HEK293 (cell line): ENCODE measurements around the gene HYPK.

Source experiments
- CTCF ChIA-PET: fragments of 350-600 bp; formaldehyde crosslinking; extraction: SDS; loops from one replicate; lab custom pipeline; 2021; ENCODE audit warnings: antibody characterized with exemption; lab: Yijun Ruan, JAX
- POLR2A ChIA-PET: fragments of 300-600 bp; formaldehyde crosslinking; extraction: SDS; loops from one replicate; lab custom pipeline; 2020; ENCODE audit warnings: antibody characterized with exemption, inconsistent platforms; lab: Yijun Ruan, JAX
- H3K27ac ChIP-seq: fragments of 200-500 bp; sonication (Bioruptor generic); 2 replicates; pipeline ENCODE4 v1.5.1; 2014; ENCODE audit warnings: low read depth, low read length, control low read depth, inconsistent platforms; ENCODE audit errors: extremely low read depth
- H3K36me3 ChIP-seq, 2 experiments: fragments of 200-500 bp in 1 of 2; sonication (Bioruptor generic) in 1 of 2; 1 replicate in 1 of 2; 2 replicates in 1 of 2; pipeline ENCODE4 v1.5.1; 2014 to 2017; ENCODE audit warnings: inconsistent platforms in 2 of 2, low read length in 2 of 2; ENCODE audit not compliant: control insufficient read depth in 2 of 2, insufficient read depth in 1 of 2
- H3K4me1 ChIP-seq: fragments of 200-500 bp; sonication (Bioruptor generic); 2 replicates; pipeline ENCODE4 v1.5.1; 2014; ENCODE audit warnings: mild to moderate bottlenecking, low read length, inconsistent platforms; ENCODE audit not compliant: control insufficient read depth, insufficient read depth
- H3K4me3 ChIP-seq: 2 replicates; pipeline ENCODE4 v1.5.1; 2011; ENCODE audit warnings: low read depth, mild to moderate bottlenecking, control low read depth, low read length, moderate library complexity
- H3K9me3 ChIP-seq: fragments of 200-500 bp; sonication (Bioruptor generic); 2 replicates; pipeline ENCODE4 v1.5.1; 2014; ENCODE audit warnings: low read depth, low read length, inconsistent platforms; ENCODE audit not compliant: control insufficient read depth, insufficient read depth
- BCL6B ChIP-seq: fragments of 450-650 bp; formaldehyde crosslinking; IDR thresholded peaks from 2 replicates; pipeline ENCODE4 v1.5.1; 2017; ENCODE audit warnings: missing biosample characterization, missing genetic modification characterization
- ELK4 ChIP-seq: IDR thresholded peaks from 2 replicates; pipeline ENCODE4 v1.6.1; 2011; ENCODE audit warnings: mild to moderate bottlenecking, low read depth, low read length, borderline replicate concordance
- IKZF3 ChIP-seq: fragments of 450-650 bp; IDR thresholded peaks from 2 replicates; pipeline ENCODE4 v1.5.0; 2018; ENCODE audit warnings: missing biosample characterization, mild to moderate bottlenecking, missing genetic modification characterization, moderate library complexity
- KLF10 ChIP-seq: fragments of 450-650 bp; IDR thresholded peaks from 2 replicates; pipeline ENCODE4 v1.5.1; 2018; ENCODE audit warnings: missing biosample characterization, mild to moderate bottlenecking, missing genetic modification characterization
- MZF1 ChIP-seq: fragments of 450-650 bp; formaldehyde crosslinking; IDR thresholded peaks from 2 replicates; pipeline ENCODE4 v1.5.1; 2017; ENCODE audit warnings: missing biosample characterization, missing genetic modification characterization, borderline replicate concordance
- SP2 ChIP-seq: fragments of 450-650 bp; formaldehyde crosslinking; IDR thresholded peaks from 2 replicates; pipeline ENCODE4 v1.5.1; 2016; ENCODE audit warnings: missing biosample characterization, missing genetic modification characterization
- ZBTB48 ChIP-seq: fragments of 450-650 bp; formaldehyde crosslinking; IDR thresholded peaks from 2 replicates; pipeline ENCODE4 v1.5.1; 2016; ENCODE audit warnings: missing biosample characterization, missing genetic modification characterization
- ZEB2 ChIP-seq: fragments of 450-650 bp; formaldehyde crosslinking; IDR thresholded peaks from 2 replicates; pipeline ENCODE4 v1.5.1; 2016; ENCODE audit warnings: missing biosample characterization, missing genetic modification characterization
- ZNF112 ChIP-seq: fragments of 450-650 bp; formaldehyde crosslinking; IDR thresholded peaks from 2 replicates; pipeline ENCODE4 v1.5.0; 2017; ENCODE audit warnings: missing biosample characterization, missing genetic modification characterization
- ZNF214 ChIP-seq: fragments of 450-650 bp; formaldehyde crosslinking; IDR thresholded peaks from 2 replicates; pipeline ENCODE4 v1.5.1; 2017; ENCODE audit warnings: missing biosample characterization, mild to moderate bottlenecking, missing genetic modification characterization, borderline replicate concordance
- ZNF266 ChIP-seq: fragments of 450-650 bp; formaldehyde crosslinking; IDR thresholded peaks from 2 replicates; pipeline ENCODE4 v1.5.1; 2016; ENCODE audit warnings: missing biosample characterization, missing genetic modification characterization, low read depth
- ZNF366 ChIP-seq: fragments of 450-650 bp; formaldehyde crosslinking; conservative IDR thresholded peaks from 2 replicates; pipeline ENCODE4 v1.5.1; 2016; ENCODE audit warnings: missing biosample characterization, missing genetic modification characterization
- ZNF449 ChIP-seq: fragments of 450-650 bp; formaldehyde crosslinking; IDR thresholded peaks from 2 replicates; pipeline ENCODE4 v1.5.1; 2017; ENCODE audit warnings: missing biosample characterization, mild to moderate bottlenecking, missing genetic modification characterization, moderate library complexity
- ZNF529 ChIP-seq: fragments of 450-650 bp; formaldehyde crosslinking; IDR thresholded peaks from 2 replicates; pipeline ENCODE4 v1.5.1; 2017; ENCODE audit warnings: missing genetic modification characterization, missing biosample characterization; ENCODE audit not compliant: insufficient replicate concordance
- ZNF544 ChIP-seq: fragments of 450-650 bp; formaldehyde crosslinking; IDR thresholded peaks from 2 replicates; pipeline ENCODE4 v1.5.0; 2017; ENCODE audit warnings: missing biosample characterization, missing genetic modification characterization
- ZNF558 ChIP-seq: fragments of 450-650 bp; formaldehyde crosslinking; IDR thresholded peaks from 2 replicates; pipeline ENCODE4 v1.5.1; 2016; ENCODE audit warnings: missing biosample characterization, missing genetic modification characterization
- ZNF623 ChIP-seq: fragments of 450-650 bp; formaldehyde crosslinking; IDR thresholded peaks from 2 replicates; pipeline ENCODE4 v1.5.1; 2016; ENCODE audit warnings: missing biosample characterization, missing genetic modification characterization
- ZNF626 ChIP-seq: fragments of 450-650 bp; sonication (Bioruptor Pico); formaldehyde crosslinking; IDR thresholded peaks from 2 replicates; pipeline ENCODE4 v1.5.1; 2018; ENCODE audit warnings: missing biosample characterization, missing genetic modification characterization, inconsistent platforms
- ZNF768 ChIP-seq: fragments of 450-650 bp; formaldehyde crosslinking; IDR thresholded peaks from 2 replicates; pipeline ENCODE4 v1.5.1; 2018; ENCODE audit warnings: missing biosample characterization, mild to moderate bottlenecking, missing genetic modification characterization
- ZNF785 ChIP-seq: fragments of 450-650 bp; formaldehyde crosslinking; IDR thresholded peaks from 2 replicates; pipeline ENCODE4 v1.5.1; 2016; ENCODE audit warnings: missing biosample characterization, missing genetic modification characterization
- ZSCAN18 ChIP-seq: fragments of 450-650 bp; formaldehyde crosslinking; IDR thresholded peaks from 2 replicates; pipeline ENCODE4 v1.5.1; 2016; ENCODE audit warnings: missing biosample characterization, missing genetic modification characterization
- TF ChIP-seq, protein P1 (sequence below): fragments of 450-650 bp; formaldehyde crosslinking; IDR thresholded peaks from 2 replicates; pipeline ENCODE4 v1.5.1; 2017; ENCODE audit warnings: missing biosample characterization, missing genetic modification characterization
- TF ChIP-seq, protein P2 (sequence below): fragments of 450-650 bp; formaldehyde crosslinking; IDR thresholded peaks from 2 replicates; pipeline ENCODE4 v1.5.1; 2016; ENCODE audit warnings: missing biosample characterization, missing genetic modification characterization
- TF ChIP-seq, protein P3 (sequence below): fragments of 450-650 bp; formaldehyde crosslinking; IDR thresholded peaks from 2 replicates; pipeline ENCODE4 v1.5.1; 2016; ENCODE audit warnings: missing biosample characterization, missing genetic modification characterization

The HYPK gene

GRCh38 chr15:43777267-43777914 is 23.0 kb upstream of the HYPK start:
- Histone ChIP-seq H3K9me3 (no peaks in the 10 kb centered on the region), H3K4me1 (peaks cover 5% of the 10 kb centered on the region; the same call in 1 of the 2 replicates), H3K36me3 (peaks cover 13 to 19% of the 10 kb centered on the region in 2 experiments), H3K4me3 (peak overlapping the region; percentile 45), H3K27ac (peak overlapping the region; percentile 92)
- CTCF ChIA-PET: interaction anchor here (0.5 to 1.9 kb wide), 8 partner anchors 12 to 344 kb away, joined by 3 to 7 read pairs (median 4); no protein-coding TSS in a partner anchor
- POLR2A ChIA-PET: interaction anchor here (0.5 to 2.0 kb wide), 10 partner anchors 10 to 647 kb away, joined by 3 to 8 read pairs (median 3); partner anchors contain the start of genes FRMD5, HYPK, MFAP1 and SERF2
- TF ChIP-seq, protein P1, sequence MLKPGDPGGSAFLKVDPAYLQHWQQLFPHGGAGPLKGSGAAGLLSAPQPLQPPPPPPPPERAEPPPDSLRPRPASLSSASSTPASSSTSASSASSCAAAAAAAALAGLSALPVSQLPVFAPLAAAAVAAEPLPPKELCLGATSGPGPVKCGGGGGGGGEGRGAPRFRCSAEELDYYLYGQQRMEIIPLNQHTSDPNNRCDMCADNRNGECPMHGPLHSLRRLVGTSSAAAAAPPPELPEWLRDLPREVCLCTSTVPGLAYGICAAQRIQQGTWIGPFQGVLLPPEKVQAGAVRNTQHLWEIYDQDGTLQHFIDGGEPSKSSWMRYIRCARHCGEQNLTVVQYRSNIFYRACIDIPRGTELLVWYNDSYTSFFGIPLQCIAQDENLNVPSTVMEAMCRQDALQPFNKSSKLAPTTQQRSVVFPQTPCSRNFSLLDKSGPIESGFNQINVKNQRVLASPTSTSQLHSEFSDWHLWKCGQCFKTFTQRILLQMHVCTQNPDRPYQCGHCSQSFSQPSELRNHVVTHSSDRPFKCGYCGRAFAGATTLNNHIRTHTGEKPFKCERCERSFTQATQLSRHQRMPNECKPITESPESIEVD (tag by site-specific recombination): no peak
- TF ChIP-seq, protein P2, sequence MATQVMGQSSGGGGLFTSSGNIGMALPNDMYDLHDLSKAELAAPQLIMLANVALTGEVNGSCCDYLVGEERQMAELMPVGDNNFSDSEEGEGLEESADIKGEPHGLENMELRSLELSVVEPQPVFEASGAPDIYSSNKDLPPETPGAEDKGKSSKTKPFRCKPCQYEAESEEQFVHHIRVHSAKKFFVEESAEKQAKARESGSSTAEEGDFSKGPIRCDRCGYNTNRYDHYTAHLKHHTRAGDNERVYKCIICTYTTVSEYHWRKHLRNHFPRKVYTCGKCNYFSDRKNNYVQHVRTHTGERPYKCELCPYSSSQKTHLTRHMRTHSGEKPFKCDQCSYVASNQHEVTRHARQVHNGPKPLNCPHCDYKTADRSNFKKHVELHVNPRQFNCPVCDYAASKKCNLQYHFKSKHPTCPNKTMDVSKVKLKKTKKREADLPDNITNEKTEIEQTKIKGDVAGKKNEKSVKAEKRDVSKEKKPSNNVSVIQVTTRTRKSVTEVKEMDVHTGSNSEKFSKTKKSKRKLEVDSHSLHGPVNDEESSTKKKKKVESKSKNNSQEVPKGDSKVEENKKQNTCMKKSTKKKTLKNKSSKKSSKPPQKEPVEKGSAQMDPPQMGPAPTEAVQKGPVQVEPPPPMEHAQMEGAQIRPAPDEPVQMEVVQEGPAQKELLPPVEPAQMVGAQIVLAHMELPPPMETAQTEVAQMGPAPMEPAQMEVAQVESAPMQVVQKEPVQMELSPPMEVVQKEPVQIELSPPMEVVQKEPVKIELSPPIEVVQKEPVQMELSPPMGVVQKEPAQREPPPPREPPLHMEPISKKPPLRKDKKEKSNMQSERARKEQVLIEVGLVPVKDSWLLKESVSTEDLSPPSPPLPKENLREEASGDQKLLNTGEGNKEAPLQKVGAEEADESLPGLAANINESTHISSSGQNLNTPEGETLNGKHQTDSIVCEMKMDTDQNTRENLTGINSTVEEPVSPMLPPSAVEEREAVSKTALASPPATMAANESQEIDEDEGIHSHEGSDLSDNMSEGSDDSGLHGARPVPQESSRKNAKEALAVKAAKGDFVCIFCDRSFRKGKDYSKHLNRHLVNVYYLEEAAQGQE (tag by site-specific recombination): 0 out of 2 replicates have a peak, but pooled peaks have one; percentile 32
- TF ChIP-seq IKZF3: no peak; the same call in 1 of the 2 replicates
- TF ChIP-seq ELK4: no peak
- TF ChIP-seq ZSCAN18 (tag by site-specific recombination): no peak
- TF ChIP-seq ZNF366 (tag by site-specific recombination): no peak
- peak; percentile 69 for TF ChIP-seq SP2 (tag by site-specific recombination)
- 0 out of 2 replicates have a peak, but pooled peaks have one; percentile 32 for TF ChIP-seq ZNF558
- TF ChIP-seq ZNF529 (tag by site-specific recombination): no peak
- no peak; the same call in 1 of the 2 replicates for TF ChIP-seq ZNF785 (tag by site-specific recombination)
- no peak for TF ChIP-seq ZNF544 (tag by site-specific recombination)
- TF ChIP-seq ZNF214 (tag by site-specific recombination): no peak
- TF ChIP-seq ZNF266 (tag by site-specific recombination): no peak
- no peak for TF ChIP-seq KLF10 (tag by site-specific recombination)
- 0 out of 2 replicates have a peak, but pooled peaks have one; percentile 13 for TF ChIP-seq MZF1 (tag by site-specific recombination)
- TF ChIP-seq ZNF449 (tag by site-specific recombination): 0 out of 2 replicates have a peak, but pooled peaks have one; percentile 7
- TF ChIP-seq ZNF623 (tag by site-specific recombination): no peak
- TF ChIP-seq, protein P3, sequence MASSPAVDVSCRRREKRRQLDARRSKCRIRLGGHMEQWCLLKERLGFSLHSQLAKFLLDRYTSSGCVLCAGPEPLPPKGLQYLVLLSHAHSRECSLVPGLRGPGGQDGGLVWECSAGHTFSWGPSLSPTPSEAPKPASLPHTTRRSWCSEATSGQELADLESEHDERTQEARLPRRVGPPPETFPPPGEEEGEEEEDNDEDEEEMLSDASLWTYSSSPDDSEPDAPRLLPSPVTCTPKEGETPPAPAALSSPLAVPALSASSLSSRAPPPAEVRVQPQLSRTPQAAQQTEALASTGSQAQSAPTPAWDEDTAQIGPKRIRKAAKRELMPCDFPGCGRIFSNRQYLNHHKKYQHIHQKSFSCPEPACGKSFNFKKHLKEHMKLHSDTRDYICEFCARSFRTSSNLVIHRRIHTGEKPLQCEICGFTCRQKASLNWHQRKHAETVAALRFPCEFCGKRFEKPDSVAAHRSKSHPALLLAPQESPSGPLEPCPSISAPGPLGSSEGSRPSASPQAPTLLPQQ (tag by site-specific recombination): peak; percentile 43; the same call in 1 of the 2 replicates
- TF ChIP-seq ZNF626 (tag by site-specific recombination): no peak
- no peak for TF ChIP-seq ZNF112
- TF ChIP-seq ZNF768 (tag by site-specific recombination): no peak
- TF ChIP-seq ZBTB48: peak; percentile 64
- peak; percentile 80 for TF ChIP-seq ZEB2 (tag by site-specific recombination)
- TF ChIP-seq BCL6B (tag by site-specific recombination): no peak
